PC-9 (cell line): Measurements from ENCODE around the gene RAB31.

Experiments
- EZH2 ChIP-seq: fragments of 200-600 bp; sonication (generic); IDR thresholded peaks from 2 replicates; pipeline ENCODE4 v1.8.0; 2017; ENCODE audit warnings: antibody characterized with exemption, low read depth
- TF ChIP-seq, protein P1 (sequence below): fragments of 200-600 bp; sonication (generic); conservative IDR thresholded peaks from 2 replicates; pipeline ENCODE4 v1.6.1; 2017; ENCODE audit warnings: mixed run types, antibody characterized with exemption, mild to moderate bottlenecking, moderate library complexity

DNA sequence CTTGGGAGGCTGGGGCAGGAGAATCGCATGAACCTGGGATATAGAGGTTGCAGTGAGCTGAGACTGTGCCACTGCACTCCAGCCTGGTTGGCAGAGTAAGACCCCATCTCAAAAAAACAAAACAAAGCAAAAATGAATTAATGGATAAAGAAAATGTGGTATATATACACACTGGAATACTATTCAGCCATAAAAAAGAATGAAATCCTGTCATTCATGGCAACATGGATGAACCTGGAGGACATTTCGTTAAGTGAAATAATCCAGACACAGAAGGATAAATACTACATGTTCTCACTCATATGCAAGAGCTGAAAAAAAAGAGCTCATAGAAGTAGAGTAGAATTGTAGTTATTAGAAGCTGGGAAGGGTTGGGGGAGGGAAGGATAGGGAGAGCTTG, 80.8 kb downstream of the RAB31 start:
- no peak for TF ChIP-seq EZH2
- TF ChIP-seq, protein P1, sequence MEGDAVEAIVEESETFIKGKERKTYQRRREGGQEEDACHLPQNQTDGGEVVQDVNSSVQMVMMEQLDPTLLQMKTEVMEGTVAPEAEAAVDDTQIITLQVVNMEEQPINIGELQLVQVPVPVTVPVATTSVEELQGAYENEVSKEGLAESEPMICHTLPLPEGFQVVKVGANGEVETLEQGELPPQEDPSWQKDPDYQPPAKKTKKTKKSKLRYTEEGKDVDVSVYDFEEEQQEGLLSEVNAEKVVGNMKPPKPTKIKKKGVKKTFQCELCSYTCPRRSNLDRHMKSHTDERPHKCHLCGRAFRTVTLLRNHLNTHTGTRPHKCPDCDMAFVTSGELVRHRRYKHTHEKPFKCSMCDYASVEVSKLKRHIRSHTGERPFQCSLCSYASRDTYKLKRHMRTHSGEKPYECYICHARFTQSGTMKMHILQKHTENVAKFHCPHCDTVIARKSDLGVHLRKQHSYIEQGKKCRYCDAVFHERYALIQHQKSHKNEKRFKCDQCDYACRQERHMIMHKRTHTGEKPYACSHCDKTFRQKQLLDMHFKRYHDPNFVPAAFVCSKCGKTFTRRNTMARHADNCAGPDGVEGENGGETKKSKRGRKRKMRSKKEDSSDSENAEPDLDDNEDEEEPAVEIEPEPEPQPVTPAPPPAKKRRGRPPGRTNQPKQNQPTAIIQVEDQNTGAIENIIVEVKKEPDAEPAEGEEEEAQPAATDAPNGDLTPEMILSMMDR = no peak
